Measurements from ENCODE around the gene PHYHD1.
A peak's percentile ranks its signal among the peaks of the same experiment; 100 is the strongest.

- TF ChIP-seq EZH2 (IDR thresholded peaks at IDR 0.05; ENCODE audit: borderline replicate concordance, insufficient read depth, low read depth, low read length, poor library complexity, severe bottlenecking) (no peak), CTCF (IDR thresholded peaks at IDR 0.05) (peak; percentile 90)
Observed at GRCh38 chr9:128927731-128928411, 7.1 kb downstream of the PHYHD1 start.

Data from B cell (primary cell).